Large intestine (tissue), 3 donors: ENCODE results near the gene MAPK11. TPM values are rescaled to one million over a fixed set of nuclear protein-coding genes. Genes with fewer than 3 reads are reported as not detected.

ENCODE experiments used
- DNase-seq, 2 donors: peaks; one replicate each; pipeline versions ENCODE4 v3.0.0 to v3.0.0-alpha.2; 2013
- H3K27ac ChIP-seq: one replicate; pipeline ENCODE4 v1.5.1; 2013; ENCODE audit warnings: low read length
- H3K27me3 ChIP-seq: 2 replicates; pipeline ENCODE4 v1.6.1; 2013; ENCODE audit warnings: low read length; ENCODE audit not compliant: control insufficient read depth, insufficient read depth
- H3K36me3 ChIP-seq: 2 replicates; pipeline ENCODE4 v1.6.1; 2013; ENCODE audit warnings: low read length; ENCODE audit not compliant: control insufficient read depth, insufficient read depth
- H3K4me1 ChIP-seq: one replicate; pipeline ENCODE4 v1.6.1; 2013; ENCODE audit warnings: low read length; ENCODE audit not compliant: control insufficient read depth, insufficient read depth
- H3K4me3 ChIP-seq: one replicate; pipeline ENCODE4 v1.5.1; 2013; ENCODE audit warnings: low read length
- H3K9me3 ChIP-seq: one replicate; pipeline ENCODE4 v1.6.1; 2013; ENCODE audit warnings: mild to moderate bottlenecking, low read depth, low read length, moderate library complexity; ENCODE audit not compliant: control insufficient read depth
- WGBS: methylation state at CpG from one replicate; pipeline ENCODE4 v1.1.5; 2013; ENCODE audit warnings: low lambda C conversion rate; ENCODE audit not compliant: insufficient coverage; 5-methylcytosine and 5-hydroxymethylcytosine counted together
- polyA plus RNA-seq: library from polyadenylated mRNA; unstranded; fragments of 120-200 nt; gene quantifications from one replicate; pipeline ENCODE4 v1.2.1, GENCODE V29; 2013

Gene MAPK11
- polyA plus RNA-seq, 1 donor = 5.1 TPM

DNA sequence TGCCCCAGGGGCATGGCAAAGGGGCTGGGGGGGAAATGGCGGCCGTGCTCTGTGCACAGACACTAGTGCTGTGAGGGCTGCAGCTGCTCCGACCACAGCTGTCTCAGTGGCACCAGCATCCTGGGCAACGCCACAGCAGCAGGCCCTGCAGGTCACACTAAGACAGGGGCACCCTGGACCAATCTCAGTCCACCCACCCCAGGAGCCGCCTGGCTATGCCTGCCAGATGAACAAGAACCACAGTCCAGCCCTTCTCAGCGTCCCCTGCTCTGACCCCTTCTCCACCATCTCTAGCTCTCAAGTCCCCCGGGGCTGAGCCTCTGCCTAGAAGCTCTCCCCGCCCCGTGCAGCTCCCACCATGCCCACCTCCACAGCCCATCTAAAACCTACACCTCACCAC lies 41.8 kb downstream of the MAPK11 start:
- Histone ChIP-seq H3K4me3 (no peak overlapping the region), H3K4me1 (peaks cover 4% of the 10 kb centered on the region), H3K9me3 (no peaks in the 10 kb centered on the region), H3K27me3 (no peaks in the 10 kb centered on the region), H3K36me3 (peaks cover 59% of the 10 kb centered on the region), H3K27ac (no peak overlapping the region)
- no peak for DNase-seq
- WGBS = no CpG with 5 or more reads among the region's 9 CpGs

DNA sequence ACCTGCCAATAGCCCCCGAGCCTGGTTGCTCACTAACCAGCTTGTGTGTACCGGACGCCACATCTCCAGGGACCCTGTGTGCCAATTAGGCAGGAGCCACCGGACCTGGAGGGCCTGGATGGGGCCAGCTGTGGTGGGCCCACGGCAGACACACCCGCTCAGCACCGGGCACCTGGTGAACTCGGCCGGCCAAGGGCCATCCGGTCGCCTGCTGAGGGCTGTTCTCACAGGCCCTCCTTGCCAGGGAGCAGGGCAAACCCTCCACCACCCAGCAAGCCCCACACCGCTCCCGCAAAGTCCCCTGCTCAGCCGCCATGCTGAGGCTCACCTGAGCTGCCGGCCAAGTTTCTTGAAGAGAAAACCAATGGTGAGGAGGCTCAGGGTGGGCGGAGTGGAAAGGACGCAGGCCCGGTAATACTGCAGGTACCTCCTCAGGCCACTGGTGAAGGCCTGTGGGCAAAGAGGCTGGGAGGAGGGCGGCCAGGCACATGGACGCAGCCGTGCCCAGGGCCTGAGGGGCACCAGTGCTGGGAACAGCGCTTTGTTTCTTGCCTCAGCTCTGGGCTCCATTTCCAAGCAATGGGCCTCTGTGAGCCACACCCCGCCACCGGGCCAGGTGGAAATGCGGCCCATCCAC lies 42.5 kb downstream of the MAPK11 start:
- Histone ChIP-seq H3K4me3 (no peak overlapping the region), H3K27me3 (no peaks in the 10 kb centered on the region), H3K36me3 (peaks cover 59% of the 10 kb centered on the region), H3K27ac (no peak overlapping the region), H3K4me1 (peaks cover 4% of the 10 kb centered on the region), H3K9me3 (no peaks in the 10 kb centered on the region)
- DNase-seq = no peak
- WGBS = no CpG with 5 or more reads among the region's 25 CpGs

DNA sequence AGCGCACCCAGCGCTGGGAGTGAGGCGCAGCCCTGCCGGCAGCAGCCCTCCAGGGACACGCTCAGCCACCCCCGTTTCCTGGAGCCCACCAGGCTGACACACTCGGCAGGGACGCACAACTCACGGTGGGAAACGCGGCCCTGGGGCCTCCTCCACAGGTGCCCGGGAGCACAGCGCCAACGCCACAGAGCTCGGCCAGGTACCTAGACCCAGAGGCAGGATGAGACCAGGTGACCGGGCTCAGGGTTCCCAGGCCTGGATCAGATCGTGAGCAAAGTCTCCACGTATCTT lies 43.4 kb downstream of the MAPK11 start:
- H3K4me1 ChIP-seq = peaks cover 4% of the 10 kb centered on the region
- H3K9me3 ChIP-seq = no peaks in the 10 kb centered on the region
- no peak for DNase-seq
- H3K4me3 ChIP-seq = no peak overlapping the region
- H3K27ac ChIP-seq = no peak overlapping the region
- peaks cover 63% of the 10 kb centered on the region for H3K36me3 ChIP-seq
- no peaks in the 10 kb centered on the region for H3K27me3 ChIP-seq
- WGBS = no CpG with 5 or more reads among the region's 18 CpGs

DNA sequence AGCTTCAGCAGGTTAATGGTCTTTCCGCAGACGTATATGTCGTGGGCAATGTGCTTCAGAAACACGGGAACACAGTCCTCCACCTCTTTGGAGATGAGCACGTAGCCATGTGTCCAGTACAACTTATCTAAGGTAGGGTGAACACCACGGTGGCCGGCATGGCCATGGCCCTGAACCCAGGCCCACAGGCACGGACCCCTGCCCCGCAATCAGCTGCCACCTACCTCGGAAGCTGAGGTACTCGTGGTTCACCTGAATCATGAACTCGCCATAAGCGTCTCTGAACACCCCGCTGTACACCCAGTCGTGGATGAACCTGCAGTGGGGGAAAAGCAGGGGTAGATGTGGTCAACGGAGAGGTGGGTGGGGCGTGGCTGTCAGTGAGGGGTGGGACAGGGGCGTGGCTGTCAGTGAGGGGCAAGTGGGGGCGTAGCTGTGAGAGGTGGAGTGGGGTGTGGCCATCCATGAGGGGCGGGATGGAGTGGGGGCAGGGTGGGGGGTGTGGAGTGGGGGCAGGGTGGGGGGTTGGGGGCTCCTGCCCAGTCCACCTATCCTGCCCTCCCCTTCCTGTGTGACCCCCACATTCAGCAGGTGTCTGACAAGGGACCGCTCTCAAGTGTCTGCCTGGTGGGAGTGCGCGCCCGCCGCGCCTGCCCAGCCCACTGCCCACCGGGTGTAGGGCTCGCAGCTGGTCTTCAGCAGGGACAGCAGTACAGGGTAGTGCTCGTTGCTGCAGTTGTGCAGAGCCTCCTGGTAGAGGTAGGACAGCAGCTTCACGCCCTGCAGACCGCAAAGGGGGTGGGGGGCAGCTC lies 43.9 kb downstream of the MAPK11 start:
- no peaks in the 10 kb centered on the region for H3K9me3 ChIP-seq
- H3K27ac ChIP-seq = no peak overlapping the region
- H3K36me3 ChIP-seq = peaks cover 69% of the 10 kb centered on the region
- H3K27me3 ChIP-seq = no peaks in the 10 kb centered on the region
- peaks cover 4% of the 10 kb centered on the region for H3K4me1 ChIP-seq
- WGBS = no CpG with 5 or more reads among the region's 31 CpGs
- DNase-seq = no peak
- no peak overlapping the region for H3K4me3 ChIP-seq

DNA sequence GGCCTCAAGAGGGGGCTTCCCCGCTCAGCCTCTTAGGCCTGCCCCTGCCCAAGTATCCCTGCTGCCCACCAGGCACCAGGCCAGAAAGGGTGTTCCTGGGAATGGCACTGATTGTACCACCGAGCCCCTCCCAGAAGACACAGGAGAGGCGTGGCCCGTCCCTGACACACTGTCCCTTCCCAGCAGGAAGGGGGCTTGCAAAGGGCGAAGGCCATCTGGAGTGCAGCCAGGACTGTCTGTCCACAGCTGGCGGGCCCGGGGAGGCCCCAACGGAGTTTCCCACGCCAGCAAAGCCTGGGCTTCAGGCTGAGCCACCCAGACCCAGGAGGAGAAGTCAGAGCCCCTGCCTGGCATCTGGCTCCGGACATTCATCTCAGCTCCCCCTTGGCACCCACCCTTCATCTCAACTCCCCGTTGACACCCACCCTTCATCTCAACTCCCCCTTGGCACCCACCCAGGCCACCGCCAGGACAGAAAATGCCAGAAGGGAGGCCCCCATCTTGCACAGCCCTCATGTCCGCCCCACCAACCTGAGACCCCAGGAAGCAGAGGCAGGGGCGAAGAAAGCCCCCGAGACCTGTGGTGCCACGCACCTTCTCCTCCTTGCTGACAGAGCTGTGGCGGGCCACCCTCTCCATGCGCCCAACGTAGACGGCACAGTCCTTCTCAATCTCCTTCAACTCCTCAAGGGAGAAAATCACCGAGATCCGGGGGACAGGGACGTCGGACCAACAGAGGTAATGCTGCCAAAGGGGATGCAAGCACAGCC lies 44.8 kb downstream of the MAPK11 start:
- no peak overlapping the region for H3K4me3 ChIP-seq
- no CpG with 5 or more reads among the region's 24 CpGs for WGBS
- peaks cover 78% of the 10 kb centered on the region for H3K36me3 ChIP-seq
- no peaks in the 10 kb centered on the region for H3K9me3 ChIP-seq
- DNase-seq = no peak
- H3K4me1 ChIP-seq = peaks cover 4% of the 10 kb centered on the region
- H3K27ac ChIP-seq = no peak overlapping the region
- no peaks in the 10 kb centered on the region for H3K27me3 ChIP-seq

DNA sequence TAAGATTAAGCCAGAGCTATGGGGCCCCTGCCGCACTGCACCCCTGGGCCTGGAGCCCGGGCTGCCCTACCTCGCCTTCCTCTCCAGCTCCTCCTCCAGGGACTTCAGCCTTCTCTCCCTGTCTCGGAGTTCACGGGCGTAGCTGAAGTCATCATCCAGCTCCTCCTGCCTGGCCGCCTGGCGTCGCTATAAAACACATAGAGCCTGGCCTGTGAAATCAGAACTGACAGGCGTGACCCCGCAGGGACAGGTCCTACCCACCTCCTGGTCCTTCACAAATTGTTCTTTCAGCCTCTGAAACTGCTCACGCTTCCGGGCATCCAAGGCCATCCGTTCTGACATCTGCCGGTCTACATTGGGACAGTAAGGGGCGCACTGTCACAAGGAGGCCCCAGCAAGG lies 46.1 kb downstream of the MAPK11 start:
- Histone ChIP-seq H3K4me3 (no peak overlapping the region), H3K27me3 (no peaks in the 10 kb centered on the region), H3K9me3 (peaks cover 6% of the 10 kb centered on the region), H3K36me3 (peaks cover 83% of the 10 kb centered on the region), H3K4me1 (peaks cover 7% of the 10 kb centered on the region), H3K27ac (no peak overlapping the region)
- no peak for DNase-seq
- WGBS = 100% methylated on average over 2 of the region's 16 CpGs

DNA sequence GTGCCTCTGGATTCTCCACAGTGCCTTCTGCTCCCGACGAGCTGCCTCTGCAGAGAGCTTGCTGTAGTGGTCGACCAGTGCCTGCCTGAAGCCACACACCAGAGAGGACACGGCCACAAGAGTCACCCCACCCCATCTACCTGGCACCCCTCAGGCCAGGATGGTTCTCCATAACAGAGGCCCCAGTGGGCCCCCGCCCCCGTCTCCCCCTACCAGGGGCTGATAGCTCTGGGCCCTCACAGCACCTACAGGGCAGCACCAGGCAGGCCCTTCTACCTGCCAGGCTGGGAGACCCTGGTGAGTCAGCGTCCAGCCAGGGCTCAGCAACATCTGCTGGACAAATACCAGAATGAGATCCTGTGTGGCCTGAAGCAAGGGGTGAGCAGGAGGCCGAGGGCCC lies 47.7 kb downstream of the MAPK11 start:
- H3K9me3 ChIP-seq = peaks cover 14% of the 10 kb centered on the region
- no CpG with 5 or more reads among the region's 8 CpGs for WGBS

DNA sequence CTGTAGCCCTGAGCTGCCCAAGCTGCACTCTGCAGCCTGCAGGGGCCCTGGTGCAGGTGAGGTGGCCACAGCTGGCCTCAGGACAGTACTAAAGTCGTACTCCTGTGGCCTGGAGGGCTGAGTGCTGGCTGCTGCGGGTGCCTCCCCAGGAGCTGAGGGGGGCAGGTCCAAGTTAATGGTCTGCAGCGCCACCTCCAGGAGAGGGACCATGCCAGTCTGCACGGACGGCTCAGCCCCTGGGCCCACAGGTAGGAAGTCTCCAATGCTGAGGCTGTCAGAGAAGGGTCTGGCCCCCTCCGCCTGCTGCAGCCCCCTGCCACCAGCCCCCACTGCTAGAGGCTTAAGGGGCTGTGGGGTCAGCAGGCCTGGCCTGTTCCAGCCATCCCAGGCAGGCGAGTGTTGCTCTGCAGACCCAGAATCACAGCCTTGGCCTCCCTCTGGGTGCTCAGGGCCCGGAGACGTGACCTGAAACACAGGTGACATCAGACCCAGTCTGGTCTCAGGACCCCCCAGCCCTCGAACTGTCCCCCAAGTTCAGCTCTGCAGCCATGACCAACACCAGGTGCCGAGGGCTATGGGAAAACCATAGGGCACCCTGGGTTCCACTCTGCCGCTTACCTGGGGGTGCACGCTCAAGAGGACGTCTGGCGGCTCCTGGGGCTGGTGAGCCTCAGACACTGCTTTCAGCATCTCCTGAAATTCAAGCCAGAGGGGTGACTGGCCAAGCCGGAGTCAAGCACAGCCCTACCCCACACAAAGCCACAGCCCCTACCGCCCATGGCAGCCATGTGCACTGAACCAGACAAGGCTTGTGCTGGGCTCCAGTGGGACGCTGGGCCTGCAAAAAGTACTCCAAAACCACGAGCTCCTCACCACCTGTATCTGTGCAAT lies 48.5 kb downstream of the MAPK11 start:
- no peak for DNase-seq
- H3K9me3 ChIP-seq = peaks cover 19% of the 10 kb centered on the region
- no peak overlapping the region for H3K4me3 ChIP-seq
- H3K27me3 ChIP-seq = no peaks in the 10 kb centered on the region
- H3K4me1 ChIP-seq = peaks cover 7% of the 10 kb centered on the region
- no CpG with 5 or more reads among the region's 19 CpGs for WGBS
- H3K36me3 ChIP-seq = peaks cover 86% of the 10 kb centered on the region
- no peak overlapping the region for H3K27ac ChIP-seq

More for the DNA sequence above, 47.7 kb downstream of the MAPK11 start:
- no peaks in the 10 kb centered on the region for H3K27me3 ChIP-seq
- DNase-seq = no peak
- no peak overlapping the region for H3K27ac ChIP-seq
- peaks cover 85% of the 10 kb centered on the region for H3K36me3 ChIP-seq
- no peak overlapping the region for H3K4me3 ChIP-seq
- peaks cover 7% of the 10 kb centered on the region for H3K4me1 ChIP-seq

DNA sequence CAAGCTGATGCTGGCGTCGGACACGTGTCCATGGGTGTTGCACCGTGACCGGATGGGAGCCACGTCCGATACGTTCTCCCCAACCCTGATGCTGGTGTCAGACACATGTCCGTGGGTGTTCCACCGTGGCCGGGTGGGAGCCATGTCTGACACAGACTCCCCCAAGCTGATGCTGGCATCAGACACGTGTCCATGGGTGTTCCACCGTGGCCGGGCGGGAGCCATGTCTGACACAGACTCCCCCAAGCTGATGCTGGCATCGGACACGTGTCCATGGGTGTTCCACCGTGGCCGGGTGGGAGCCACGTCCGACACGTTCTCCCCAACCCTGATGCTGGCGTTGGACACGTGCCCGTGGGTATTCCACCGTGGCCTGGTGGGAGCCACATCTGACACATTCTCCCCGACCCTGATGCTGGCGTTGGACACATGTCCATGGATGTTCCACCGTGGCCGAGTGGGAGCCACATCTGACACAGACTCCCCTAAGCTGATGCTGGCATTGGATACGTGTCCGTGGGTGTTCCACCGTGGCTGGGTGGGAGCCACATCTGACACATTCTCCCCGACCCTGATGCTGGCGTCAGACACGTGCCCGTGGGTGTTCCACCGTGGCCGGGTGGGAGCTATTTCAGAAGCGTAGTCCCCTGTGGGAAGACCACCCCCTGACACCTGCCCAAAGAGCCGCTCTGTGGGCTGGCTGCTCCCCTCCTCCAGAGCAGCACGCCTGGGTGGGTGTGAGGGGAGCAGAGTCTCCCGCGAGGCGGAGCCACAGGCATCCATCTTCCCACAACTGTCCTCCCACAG lies 49.4 kb downstream of the MAPK11 start:
- H3K36me3 ChIP-seq = peaks cover 88% of the 10 kb centered on the region
- no peak overlapping the region for H3K27ac ChIP-seq
- no peak for DNase-seq
- WGBS = no CpG with 5 or more reads among the region's 45 CpGs
- H3K27me3 ChIP-seq = no peaks in the 10 kb centered on the region
- H3K4me3 ChIP-seq = no peak overlapping the region
- peaks cover 19% of the 10 kb centered on the region for H3K9me3 ChIP-seq
- peaks cover 7% of the 10 kb centered on the region for H3K4me1 ChIP-seq
